IPS-18a (cell line): ENCODE data around the gene EGR2.
"Not testable (repeated sequence)": the region's sequence is repeated elsewhere in the genome, so short reads cannot be mapped to it uniquely, and the experiment has no call there.

ENCODE experiments used
- H3K27ac ChIP-seq: one replicate; pipeline ENCODE4 v1.5.1; 2013; ENCODE audit warnings: low read length
- H3K27me3 ChIP-seq: one replicate; pipeline ENCODE4 v1.6.1; 2013; ENCODE audit warnings: mild to moderate bottlenecking, low read length; ENCODE audit not compliant: control insufficient read depth, insufficient read depth
- H3K36me3 ChIP-seq: one replicate; pipeline ENCODE4 v1.6.1; 2013; ENCODE audit warnings: low read depth, low read length; ENCODE audit not compliant: control insufficient read depth
- H3K4me1 ChIP-seq: one replicate; pipeline ENCODE4 v1.6.1; 2013; ENCODE audit warnings: low read depth, low read length; ENCODE audit not compliant: control insufficient read depth
- H3K4me3 ChIP-seq: one replicate; pipeline ENCODE4 v1.5.1; 2013; ENCODE audit warnings: low read length
- H3K9ac ChIP-seq: one replicate; pipeline ENCODE4 v1.6.1; 2013; ENCODE audit warnings: mild to moderate bottlenecking, low read length, moderate library complexity
- H3K9me3 ChIP-seq: one replicate; pipeline ENCODE4 v1.6.1; 2013; ENCODE audit warnings: low read depth, low read length; ENCODE audit not compliant: control insufficient read depth

The EGR2 gene

DNA sequence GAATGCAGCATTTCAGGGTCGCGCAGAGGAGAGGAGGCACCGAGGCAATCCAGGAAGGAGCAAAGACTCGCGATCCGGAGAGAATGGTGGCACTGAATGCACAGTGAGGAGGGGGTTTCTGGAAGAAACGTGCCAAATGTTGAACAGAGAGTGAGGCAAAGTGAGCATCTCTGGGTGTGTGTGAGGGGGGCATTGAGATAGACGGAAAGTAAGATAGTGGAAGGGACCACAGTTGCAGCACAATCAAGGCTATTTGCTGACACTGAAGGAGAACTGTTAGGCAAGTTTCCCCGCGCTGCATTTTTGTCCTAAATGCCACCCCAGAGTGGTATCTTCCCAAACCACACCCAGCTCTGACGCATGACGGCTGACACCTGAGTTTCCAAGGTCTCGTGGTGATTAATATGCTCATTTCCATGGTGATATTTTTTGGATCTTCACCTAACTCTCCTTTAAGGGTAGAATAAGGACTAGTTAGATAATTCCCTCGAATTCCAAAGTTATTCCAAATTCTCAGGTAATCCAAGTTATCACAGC, 26.1 kb downstream of the EGR2 start:
- Histone ChIP-seq H3K27ac (no peak overlapping the region), H3K36me3 (no peaks in the 10 kb centered on the region), H3K27me3 (no peaks in the 10 kb centered on the region), H3K4me3 (no peak overlapping the region), H3K9me3 (no peaks in the 10 kb centered on the region), H3K4me1 (no peaks in the 10 kb centered on the region), H3K9ac (no peak overlapping the region)

DNA sequence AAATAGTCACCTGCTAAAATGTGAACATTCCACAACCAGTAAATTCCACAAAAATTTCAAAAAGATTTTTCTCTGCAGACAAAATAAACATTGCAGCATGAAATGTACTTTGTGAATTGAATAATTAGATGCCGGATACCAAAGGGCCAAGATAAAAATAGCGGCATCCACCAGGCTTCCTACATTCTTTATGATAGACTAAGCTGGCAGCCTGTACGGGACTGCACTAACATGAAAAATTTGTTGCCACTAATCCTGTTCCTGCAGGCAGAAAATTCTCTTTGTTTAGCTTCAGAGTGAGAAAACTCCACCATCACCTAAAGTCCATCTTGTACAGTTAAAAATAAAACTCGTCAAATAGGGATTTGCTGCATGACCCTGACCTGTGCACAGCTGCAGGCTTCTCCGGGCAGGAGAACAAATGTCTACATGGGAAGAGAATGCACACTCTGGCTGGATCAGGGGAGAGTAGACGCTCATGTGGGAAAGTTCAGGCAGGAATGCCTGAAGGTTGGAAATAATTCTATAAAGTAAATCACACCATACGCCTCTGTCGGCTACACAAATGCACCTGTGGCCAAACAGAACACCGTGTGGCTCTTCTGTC, 27.2 kb downstream of the EGR2 start:
- H3K36me3 ChIP-seq = no peaks in the 10 kb centered on the region
- no peaks in the 10 kb centered on the region for H3K4me1 ChIP-seq
- H3K4me3 ChIP-seq = no peak overlapping the region
- no peaks in the 10 kb centered on the region for H3K27me3 ChIP-seq
- no peak overlapping the region for H3K9ac ChIP-seq
- H3K9me3 ChIP-seq = no peaks in the 10 kb centered on the region
- no peak overlapping the region for H3K27ac ChIP-seq

DNA sequence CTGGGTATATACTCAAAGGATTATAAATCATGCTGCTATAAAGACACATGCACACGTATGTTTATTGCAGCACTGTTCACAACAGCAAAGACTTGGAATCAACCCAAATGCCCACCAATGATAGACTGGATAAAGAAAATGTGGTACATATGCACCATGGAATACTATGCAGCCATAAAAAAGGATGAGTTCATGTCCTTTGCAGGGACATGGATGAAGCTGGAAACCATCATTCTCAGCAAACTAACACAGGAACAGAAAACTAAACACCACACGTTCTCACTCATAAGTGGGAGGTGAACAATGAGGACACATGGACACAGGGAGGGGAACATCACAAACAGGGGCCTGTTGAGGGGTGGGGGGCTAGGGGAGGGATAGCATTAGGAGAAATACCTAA, 27.9 kb downstream of the EGR2 start:
- H3K4me3 ChIP-seq, H3K36me3 ChIP-seq, H3K9ac ChIP-seq, H3K9me3 ChIP-seq, H3K4me1 ChIP-seq, H3K27ac ChIP-seq, H3K27me3 ChIP-seq: not testable (repeated sequence)

DNA sequence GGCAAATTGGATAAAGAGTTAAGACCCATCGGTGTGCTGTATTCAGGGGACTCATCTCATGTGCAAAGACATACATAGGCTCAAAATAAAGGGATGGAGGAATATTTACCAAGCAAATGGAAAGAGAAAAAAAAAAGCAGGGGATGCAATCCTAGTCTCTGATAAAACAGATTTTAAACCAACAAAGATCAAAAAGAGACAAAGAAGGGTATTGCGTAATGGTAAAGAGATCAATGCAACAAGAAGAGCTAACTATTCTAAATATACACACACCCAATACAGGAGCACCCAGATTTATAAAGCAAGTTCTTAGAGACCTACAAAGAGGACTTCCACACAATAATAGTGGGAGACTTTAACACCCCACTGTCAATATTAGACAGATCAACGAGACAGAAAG, 31.6 kb downstream of the EGR2 start:
- not testable (repeated sequence) for H3K9ac ChIP-seq, H3K4me1 ChIP-seq, H3K27me3 ChIP-seq, H3K27ac ChIP-seq, H3K36me3 ChIP-seq, H3K4me3 ChIP-seq, H3K9me3 ChIP-seq

DNA sequence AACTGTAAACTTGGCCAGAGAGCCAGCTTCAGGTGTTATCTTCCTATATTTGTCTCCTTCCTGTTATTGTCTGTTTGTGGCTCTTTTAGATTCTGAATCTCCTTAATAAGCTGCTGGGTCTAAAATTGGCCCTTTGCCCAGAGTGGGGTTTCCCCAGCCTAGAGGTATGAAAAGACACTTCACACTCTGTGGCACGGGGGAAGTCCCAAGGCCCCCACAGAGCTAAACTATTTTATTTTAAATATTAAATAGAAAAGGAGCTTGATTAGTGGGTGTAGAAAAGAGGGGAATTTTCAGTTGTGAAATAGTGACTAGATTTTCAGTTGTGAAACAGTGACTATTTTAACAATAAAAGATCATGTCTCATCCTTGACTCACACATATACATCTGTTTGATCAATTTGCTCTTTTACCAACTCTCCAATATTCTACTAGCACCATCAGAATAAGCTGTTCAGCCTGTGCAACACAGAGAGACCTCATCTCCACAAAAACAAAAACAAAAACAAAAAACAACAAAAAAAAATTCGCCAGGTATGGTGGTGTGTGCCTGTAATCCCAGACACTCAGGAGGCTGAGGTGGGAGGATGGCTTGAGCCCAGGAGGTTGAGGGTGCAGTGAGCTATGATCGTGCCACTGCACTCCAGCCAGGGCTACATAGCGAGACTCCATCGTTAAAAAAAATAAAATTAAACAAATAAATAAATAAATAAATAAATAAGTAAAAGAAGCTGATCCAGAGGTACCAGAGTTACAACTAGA, 36.5 kb downstream of the EGR2 start:
- no peak overlapping the region for H3K9ac ChIP-seq
- H3K9me3 ChIP-seq = no peaks in the 10 kb centered on the region
- no peaks in the 10 kb centered on the region for H3K4me1 ChIP-seq
- H3K36me3 ChIP-seq = no peaks in the 10 kb centered on the region
- H3K27ac ChIP-seq = no peak overlapping the region
- no peak overlapping the region for H3K4me3 ChIP-seq
- no peaks in the 10 kb centered on the region for H3K27me3 ChIP-seq

DNA sequence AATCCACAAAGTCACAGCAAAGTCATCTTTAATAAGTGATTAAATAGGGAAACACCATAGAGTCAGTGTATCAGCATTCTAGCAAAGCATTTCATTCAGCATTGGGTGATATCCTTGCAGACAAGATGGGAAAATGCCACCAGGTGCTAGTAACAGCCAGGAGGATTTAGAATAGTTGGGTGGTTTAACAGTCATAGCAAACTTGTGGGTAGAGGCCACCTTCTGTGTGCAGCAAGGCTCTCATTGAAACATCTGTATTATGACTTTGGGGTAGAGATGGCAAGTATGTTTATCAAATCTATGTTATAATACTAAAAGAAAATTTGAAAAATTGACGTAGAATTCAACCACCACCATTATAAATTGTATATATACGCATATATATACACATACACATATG, 38.0 kb downstream of the EGR2 start:
- Histone ChIP-seq H3K27ac (no peak overlapping the region), H3K9ac (no peak overlapping the region), H3K36me3 (no peaks in the 10 kb centered on the region), H3K9me3 (no peaks in the 10 kb centered on the region), H3K4me1 (no peaks in the 10 kb centered on the region), H3K4me3 (no peak overlapping the region), H3K27me3 (no peaks in the 10 kb centered on the region)

DNA sequence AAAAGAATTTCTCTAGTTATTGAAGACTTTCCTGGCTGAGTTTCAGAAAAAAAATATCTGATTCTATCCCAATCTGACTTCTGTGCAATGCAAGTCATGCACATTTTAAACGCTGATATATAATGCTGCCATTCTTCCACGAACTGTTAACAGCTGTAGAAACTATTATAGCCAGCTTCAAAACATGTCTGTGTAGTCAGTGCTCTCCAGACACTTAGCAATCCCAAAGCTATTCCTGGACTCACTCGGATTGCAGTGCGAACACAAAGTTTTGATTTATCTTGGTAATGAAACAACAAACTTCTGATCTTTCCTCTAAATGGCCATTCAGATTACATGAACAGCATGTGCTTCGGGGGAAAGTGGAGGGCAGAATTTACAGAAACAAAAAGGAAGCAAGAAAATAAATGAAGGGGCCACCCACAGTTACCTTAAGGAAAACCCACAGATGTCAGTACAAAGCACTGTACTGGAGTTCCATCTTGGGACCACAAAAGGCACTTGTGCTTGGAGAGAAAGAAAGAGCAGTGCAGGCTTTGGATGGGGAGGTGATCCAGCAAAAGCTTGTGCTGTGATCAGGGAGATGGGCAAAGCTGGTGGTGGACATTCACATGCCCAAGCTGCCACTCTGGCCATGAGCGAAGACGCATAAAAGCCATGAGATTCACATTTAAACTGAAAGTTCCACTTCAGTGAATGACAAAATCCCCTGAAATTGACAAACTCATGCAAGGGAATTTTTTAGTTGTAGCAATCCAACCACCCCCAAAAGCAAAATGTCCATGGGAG, 43.8 kb downstream of the EGR2 start:
- Histone ChIP-seq H3K9ac (no peak overlapping the region), H3K27me3 (no peaks in the 10 kb centered on the region), H3K36me3 (no peaks in the 10 kb centered on the region), H3K9me3 (no peaks in the 10 kb centered on the region), H3K4me1 (peaks cover 24% of the 10 kb centered on the region), H3K4me3 (no peak overlapping the region), H3K27ac (no peak overlapping the region)

DNA sequence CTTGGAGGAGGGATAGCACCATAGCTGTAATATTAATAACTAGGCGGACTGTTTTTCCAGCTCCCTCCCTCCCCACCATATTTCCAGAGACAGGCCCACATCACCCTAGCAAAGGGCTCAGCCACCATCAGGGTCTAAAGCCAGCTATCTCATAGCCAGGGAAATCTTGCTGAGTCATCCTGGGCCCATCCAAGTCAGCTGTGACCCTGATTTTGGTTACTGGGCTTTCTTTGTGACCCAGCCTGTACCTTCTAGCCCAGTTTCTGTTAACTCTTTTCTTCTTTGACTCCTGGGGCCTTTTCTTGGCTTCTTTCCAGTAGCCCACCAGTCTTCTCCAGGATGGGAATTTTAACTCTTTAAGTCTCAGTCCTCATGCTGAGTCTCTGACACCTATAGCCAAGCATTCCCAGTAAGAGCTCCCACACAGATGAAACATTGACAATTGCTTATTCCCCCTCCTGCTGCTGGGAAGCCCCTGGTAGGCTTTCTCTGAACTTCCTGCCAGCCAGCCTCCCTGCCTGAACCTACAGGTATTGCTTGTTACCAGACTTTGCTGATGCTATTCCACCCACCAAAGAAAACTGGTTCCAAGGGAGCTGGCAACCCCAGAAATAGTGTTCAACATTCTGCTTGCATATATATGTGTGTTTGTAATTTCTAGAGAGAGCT, 46.5 kb downstream of the EGR2 start:
- Histone ChIP-seq H3K27me3 (no peaks in the 10 kb centered on the region), H3K9me3 (no peaks in the 10 kb centered on the region), H3K4me3 (no peak overlapping the region), H3K27ac (no peak overlapping the region), H3K36me3 (no peaks in the 10 kb centered on the region), H3K9ac (no peak overlapping the region), H3K4me1 (peaks cover 24% of the 10 kb centered on the region)

DNA sequence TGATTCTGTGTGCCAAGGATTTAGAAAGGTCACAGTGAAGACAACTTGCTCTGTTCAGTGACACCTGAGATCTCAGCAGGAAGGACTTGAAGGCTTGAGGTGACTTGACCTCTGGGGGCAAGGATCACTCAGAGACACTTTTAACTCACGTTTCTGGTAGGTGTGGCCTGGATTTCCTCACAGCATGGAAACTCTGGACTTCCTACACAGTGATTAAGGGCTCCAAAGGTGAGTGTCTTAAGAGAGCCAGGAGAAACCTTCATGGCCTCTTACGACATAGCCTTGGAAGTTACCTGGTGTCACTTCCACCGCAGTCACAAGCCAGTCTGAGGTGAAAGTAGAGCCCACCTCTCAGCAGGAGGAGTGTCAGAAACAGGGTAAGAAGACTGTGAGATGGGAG, 49.8 kb downstream of the EGR2 start:
- Histone ChIP-seq H3K27ac (no peak overlapping the region), H3K4me3 (no peak overlapping the region), H3K36me3 (no peaks in the 10 kb centered on the region), H3K27me3 (no peaks in the 10 kb centered on the region), H3K9me3 (no peaks in the 10 kb centered on the region), H3K9ac (no peak overlapping the region), H3K4me1 (peaks cover 13% of the 10 kb centered on the region)

DNA sequence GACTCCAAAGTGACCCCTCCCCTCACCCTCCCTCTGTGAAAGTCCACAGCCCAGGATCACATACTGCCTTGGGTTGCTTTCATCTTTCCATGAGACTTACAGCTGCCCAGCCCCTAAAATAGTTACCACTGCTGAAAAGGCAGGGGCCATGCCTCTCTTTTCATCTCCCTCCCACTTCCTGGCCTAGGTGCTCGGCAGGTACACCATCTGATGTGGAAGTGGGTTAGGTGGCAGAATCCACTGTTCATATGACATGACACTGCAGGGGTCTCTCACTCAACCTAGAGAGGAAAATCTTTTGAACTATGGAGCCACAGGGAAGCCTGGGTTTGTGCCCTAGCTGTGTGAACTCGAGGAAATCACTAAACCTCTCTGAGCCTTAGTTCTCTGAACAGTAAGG, 50.4 kb downstream of the EGR2 start:
- H3K9me3 ChIP-seq = no peaks in the 10 kb centered on the region
- no peak overlapping the region for H3K9ac ChIP-seq
- H3K4me3 ChIP-seq = no peak overlapping the region
- no peaks in the 10 kb centered on the region for H3K27me3 ChIP-seq
- H3K27ac ChIP-seq = no peak overlapping the region
- peaks cover 15% of the 10 kb centered on the region for H3K4me1 ChIP-seq
- no peaks in the 10 kb centered on the region for H3K36me3 ChIP-seq

DNA sequence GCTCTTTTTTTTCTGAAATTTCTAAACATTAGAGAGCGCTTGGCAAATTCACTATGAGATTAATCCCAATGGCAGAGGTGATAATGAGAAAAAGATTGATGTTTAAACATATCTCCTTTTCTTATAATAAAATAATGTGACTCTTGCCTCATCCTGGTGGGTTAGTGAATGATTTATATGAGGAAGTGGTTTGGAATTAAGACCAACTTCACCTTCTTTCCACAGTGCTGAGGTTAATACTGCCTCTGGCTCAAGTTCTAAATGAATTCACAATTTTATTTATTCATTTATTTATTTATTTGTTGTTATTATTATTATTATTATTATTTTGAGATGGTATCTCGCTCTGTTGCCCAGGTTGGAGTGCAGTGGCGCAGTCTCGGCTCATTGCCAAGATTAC, 52.2 kb downstream of the EGR2 start:
- H3K9me3 ChIP-seq = no peaks in the 10 kb centered on the region
- no peak overlapping the region for H3K9ac ChIP-seq
- H3K4me1 ChIP-seq = peaks cover 10% of the 10 kb centered on the region
- H3K36me3 ChIP-seq = no peaks in the 10 kb centered on the region
- no peaks in the 10 kb centered on the region for H3K27me3 ChIP-seq
- no peak overlapping the region for H3K4me3 ChIP-seq
- no peak overlapping the region for H3K27ac ChIP-seq
